H1 (cell line): ENCODE measurements around the gene ATP6V1F. TPM values are rescaled to one million over a fixed set of nuclear protein-coding genes. Genes with fewer than 3 reads are reported as not detected.

ENCODE experiments used
- CTCF ChIA-PET: fragments of 300-600 bp; sonication (Branson Sonifier 250); formaldehyde crosslinking; loops from one replicate; lab custom pipeline; 2021; ENCODE audit not compliant: partially characterized antibody; lab: Charles Lee
- POLR2A ChIA-PET: fragments of 300-600 bp; sonication (Branson Sonifier 250); formaldehyde crosslinking; loops from one replicate; lab custom pipeline; 2021; ENCODE audit warnings: inconsistent platforms; ENCODE audit not compliant: partially characterized antibody; lab: Charles Lee
- DNase-seq, 2 experiments: peaks; one replicate each; pipeline versions ENCODE4 v3.0.0 to v3.0.0-alpha.2; 2010 to 2022; ENCODE audit warnings: low spot score in 2 of 2, low read depth in 1 of 2, mixed read lengths in 1 of 2
- FAIRE-seq: peaks from 2 replicates; lab custom pipeline; 2011; peaks lifted over from hg19 to GRCh38; lab: Jason Lieb, UNC
- H2AFZ ChIP-seq: 2 replicates; pipeline ENCODE4 v1.8.1; 2012; ENCODE audit warnings: low read length, inconsistent platforms
- H2AK5ac ChIP-seq: 2 replicates; pipeline ENCODE4 v1.6.1; 2013; ENCODE audit warnings: low read depth, low read length
- H2BK120ac ChIP-seq: replicated peaks from 2 replicates; pipeline ENCODE3; 2013; ENCODE audit warnings: low read depth, low read length, inconsistent platforms
- H2BK12ac ChIP-seq: 2 replicates; pipeline ENCODE4 v1.6.1; 2013; ENCODE audit warnings: low read depth, low read length
- H2BK15ac ChIP-seq: 2 replicates; pipeline ENCODE4 v1.6.1; 2013; ENCODE audit warnings: low read length
- H2BK20ac ChIP-seq: 2 replicates; pipeline ENCODE4 v1.6.1; 2013; ENCODE audit warnings: low read length
- H2BK5ac ChIP-seq: 2 replicates; pipeline ENCODE4 v1.6.1; 2013; ENCODE audit warnings: low read depth, low read length
- H3K14ac ChIP-seq: 2 replicates; pipeline ENCODE4 v1.6.1; 2013; ENCODE audit warnings: inconsistent platforms; ENCODE audit not compliant: insufficient read length
- H3K18ac ChIP-seq: 2 replicates; pipeline ENCODE4 v1.6.1; 2013; ENCODE audit warnings: low read length; ENCODE audit errors: extremely low read depth
- H3K23ac ChIP-seq: 2 replicates; pipeline ENCODE4 v1.6.1; 2013; ENCODE audit warnings: inconsistent platforms; ENCODE audit not compliant: insufficient read length
- H3K23me2 ChIP-seq: 2 replicates; pipeline ENCODE4 v1.6.1; 2013; ENCODE audit warnings: low read depth, low read length
- H3K27ac ChIP-seq: 2 replicates; pipeline ENCODE4 v1.6.1; 2011; ENCODE audit warnings: low read depth, low read length, inconsistent platforms
- H3K27me3 ChIP-seq, 4 experiments: replicated peaks in 1 of 4; 1 replicate in 1 of 4; 2 replicates in 3 of 4; pipeline versions ENCODE4 v1.6.1 to v1.8.1; 2011 to 2013; ENCODE audit warnings: low read length in 3 of 4, mild to moderate bottlenecking in 3 of 4, inconsistent platforms in 2 of 4, mixed read lengths in 2 of 4, moderate library complexity in 1 of 4; ENCODE audit not compliant: control insufficient read depth in 3 of 4, insufficient read depth in 3 of 4; ENCODE audit errors: extremely low read depth in 1 of 4
- H3K36me3 ChIP-seq, 4 experiments: 2 replicates each; pipeline versions ENCODE4 v1.6.1 to v1.8.1; 2011 to 2013; ENCODE audit warnings: mild to moderate bottlenecking in 4 of 4, low read length in 3 of 4, moderate library complexity in 2 of 4, control low read depth in 1 of 4, inconsistent platforms in 1 of 4; ENCODE audit not compliant: insufficient read depth in 4 of 4, control insufficient read depth in 2 of 4
- H3K4ac ChIP-seq: replicated peaks from 2 replicates; pipeline ENCODE3; 2013; ENCODE audit warnings: low read length, low read depth, mixed read lengths, inconsistent platforms; ENCODE audit not compliant: insufficient read length
- H3K4me1 ChIP-seq, 4 experiments: replicated peaks in 1 of 4; 1 replicate in 1 of 4; 2 replicates in 3 of 4; pipeline versions ENCODE4 v1.6.1 to v1.8.1; 2011 to 2013; ENCODE audit warnings: low read length in 3 of 4, inconsistent platforms in 2 of 4, mixed read lengths in 1 of 4; ENCODE audit not compliant: insufficient read depth in 4 of 4, control insufficient read depth in 3 of 4
- H3K4me2 ChIP-seq, 2 experiments: 2 replicates each; pipeline versions ENCODE4 v1.6.1 to v1.8.1; 2011 to 2013; ENCODE audit warnings: low read depth in 2 of 2, low read length in 2 of 2, control low read depth in 1 of 2, inconsistent platforms in 1 of 2, mild to moderate bottlenecking in 1 of 2; ENCODE audit not compliant: insufficient read depth in 1 of 2
- H3K4me3 ChIP-seq, 4 experiments: fragments of 200-600, 300-600 bp in 1 of 4; sonication (generic), shearing (Covaris generic), sonication (Bioruptor Twin) in 1 of 4; 2 replicates each; pipeline versions ENCODE4 v1.5.1 to v1.8.1; 2011 to 2016; ENCODE audit warnings: low read length in 4 of 4, low read depth in 3 of 4, control low read depth in 2 of 4, inconsistent platforms in 2 of 4, mild to moderate bottlenecking in 2 of 4, mixed read lengths in 1 of 4, moderate library complexity in 1 of 4; ENCODE audit not compliant: insufficient read depth in 2 of 4; ENCODE audit errors: extremely low read depth in 1 of 4
- H3K56ac ChIP-seq: replicated peaks from 2 replicates; pipeline ENCODE3; 2013; ENCODE audit warnings: low read depth, mild to moderate bottlenecking, mixed read lengths, low read length, inconsistent platforms; ENCODE audit not compliant: insufficient read length
- H3K79me1 ChIP-seq: 2 replicates; pipeline ENCODE4 v1.6.1; 2013; ENCODE audit warnings: low read depth, low read length, control low read depth
- H3K79me2 ChIP-seq, 2 experiments: 2 replicates each; pipeline versions ENCODE4 v1.6.1 to v1.8.1; 2012 to 2013; ENCODE audit warnings: low read length in 2 of 2, mild to moderate bottlenecking in 2 of 2, inconsistent platforms in 1 of 2; ENCODE audit not compliant: insufficient read depth in 2 of 2, control insufficient read depth in 1 of 2
- H3K9ac ChIP-seq, 4 experiments: replicated peaks in 1 of 4; 1 replicate in 1 of 4; 2 replicates in 3 of 4; pipeline versions ENCODE4 v1.6.1 to v1.8.1; 2011 to 2013; ENCODE audit warnings: low read depth in 3 of 4, low read length in 3 of 4, control low read depth in 2 of 4, mild to moderate bottlenecking in 2 of 4, moderate library complexity in 2 of 4, inconsistent platforms in 1 of 4; ENCODE audit errors: extremely low read depth in 1 of 4
- H3K9me3 ChIP-seq, 2 experiments: 2 replicates each; pipeline versions ENCODE4 v1.6.1 to v1.8.1; 2012 to 2013; ENCODE audit warnings: mild to moderate bottlenecking in 2 of 2, moderate library complexity in 2 of 2, control low read depth in 1 of 2, inconsistent platforms in 1 of 2, low read depth in 1 of 2, low read length in 1 of 2, mixed read lengths in 1 of 2; ENCODE audit not compliant: insufficient read depth in 2 of 2
- H4K20me1 ChIP-seq, 2 experiments: replicated peaks in 1 of 2; 2 replicates each; pipeline versions ENCODE3 to v1.8.1; 2011 to 2013; ENCODE audit warnings: inconsistent platforms in 2 of 2, low read length in 2 of 2, mild to moderate bottlenecking in 1 of 2; ENCODE audit not compliant: insufficient read depth in 2 of 2, control insufficient read depth in 1 of 2
- H4K5ac ChIP-seq: 2 replicates; pipeline ENCODE4 v1.6.1; 2013; ENCODE audit warnings: low read length, low read depth, mixed read lengths, inconsistent platforms; ENCODE audit not compliant: insufficient read length
- H4K8ac ChIP-seq: 2 replicates; pipeline ENCODE4 v1.8.0; 2013; ENCODE audit warnings: mild to moderate bottlenecking, moderate library complexity, low read length, inconsistent platforms; ENCODE audit not compliant: insufficient read depth; ENCODE audit errors: extremely low read depth
- H4K91ac ChIP-seq: replicated peaks from 2 replicates; pipeline ENCODE3; 2013; ENCODE audit warnings: low read length, mixed read lengths, inconsistent platforms; ENCODE audit not compliant: insufficient read length
- ASH2L ChIP-seq: fragments of 200-600, 300-600 bp; sonication (generic); IDR thresholded peaks from one replicate; pipeline ENCODE4 v1.7.1; 2017; ENCODE audit warnings: low read length
- ATF2 ChIP-seq: IDR thresholded peaks from 2 replicates; pipeline ENCODE4 v1.6.1; 2012; ENCODE audit warnings: low read length, inconsistent platforms
- CEBPB ChIP-seq: IDR thresholded peaks from 2 replicates; pipeline ENCODE4 v1.6.1; 2012; ENCODE audit warnings: low read depth, low read length
- CHD1 ChIP-seq: IDR thresholded peaks from 2 replicates; pipeline ENCODE4 v1.6.1; 2012; ENCODE audit warnings: low read depth, low read length, improper control_type of control experiment
- EP300 ChIP-seq, 2 experiments: IDR thresholded peaks; 1 replicate in 1 of 2; 2 replicates in 1 of 2; pipeline ENCODE4 v1.6.1; 2011 to 2012; ENCODE audit warnings: low read depth in 2 of 2, low read length in 2 of 2, mild to moderate bottlenecking in 2 of 2, borderline replicate concordance in 1 of 2, inconsistent platforms in 1 of 2, moderate library complexity in 1 of 2
- POLR2A ChIP-seq, 2 experiments: IDR thresholded peaks; 1 replicate in 1 of 2; 2 replicates in 1 of 2; pipeline ENCODE4 v1.6.1; 2011; ENCODE audit warnings: low read depth in 2 of 2, low read length in 2 of 2, mild to moderate bottlenecking in 2 of 2; ENCODE audit errors: control extremely low read depth in 1 of 2
- RAD21 ChIP-seq, 2 experiments: IDR thresholded peaks in 1 of 2; conservative IDR thresholded peaks in 1 of 2; 2 replicates each; pipeline ENCODE4 v1.6.1; 2011; ENCODE audit warnings: low read depth in 2 of 2, low read length in 2 of 2, improper control_type of control experiment in 1 of 2, inconsistent platforms in 1 of 2, mild to moderate bottlenecking in 1 of 2, moderate library complexity in 1 of 2
- SAP30 ChIP-seq: fragments of 300-600 bp; sonication (generic); IDR thresholded peaks from 2 replicates; pipeline ENCODE4 v1.7.1; 2012; ENCODE audit warnings: low read length, moderate library complexity, mild to moderate bottlenecking, inconsistent platforms; ENCODE audit not compliant: insufficient read depth, insufficient replicate concordance
- SIRT6 ChIP-seq: IDR thresholded peaks from one replicate; pipeline ENCODE4 v1.7.1; 2012; ENCODE audit warnings: low read length, inconsistent platforms
- SP1 ChIP-seq: IDR thresholded peaks from 2 replicates; pipeline ENCODE4 v1.6.1; 2011; ENCODE audit warnings: low read depth, low read length
- WGBS, 2 experiments: shearing (Covaris generic) in 1 of 2; methylation state at CpG; one replicate each; pipeline versions ENCODE4 v1.1.6 to v1.1.7; 2013 to 2015; ENCODE audit warnings: low lambda C conversion rate in 2 of 2, mixed read lengths in 2 of 2, inconsistent platforms in 1 of 2, low coverage in 1 of 2, missing lambda C conversion rate in 1 of 2; ENCODE audit not compliant: insufficient replicate concordance in 2 of 2, insufficient coverage in 1 of 2, insufficient read length in 1 of 2; ENCODE audit errors: extremely low coverage in 1 of 2, missing lambda C conversion rate in 1 of 2; 5-methylcytosine and 5-hydroxymethylcytosine counted together
- polyA plus RNA-seq, 7 experiments: library from polyadenylated mRNA; depleted of rRNA in 3 of 7; stranded (reverse) in 5 of 7; unstranded in 2 of 7; fragments of >200 nt in 5 of 7; fragments of 200-250 nt in 2 of 7; gene quantifications; 1 replicate in 5 of 7; 2 replicates in 1 of 7; 4 replicates in 1 of 7; pipeline versions ENCODE4 v1.2.1 to v1.2.3, GENCODE V29; 2011 to 2013; ENCODE audit warnings: missing spikeins in 2 of 7, mixed read lengths in 2 of 7
- total RNA-seq: library from RNA; stranded (reverse); fragmentation: NEBNext Ultra II Directional; extraction: Animal tissue kit (Norgen Biotek cat#: 25700); gene quantifications from 2 replicates; pipeline ENCODE4 v1.2.1, GENCODE V29; 2021
- TF ChIP-seq, protein P1 (sequence below): IDR thresholded peaks from 2 replicates; pipeline ENCODE4 v1.6.1; 2011; ENCODE audit warnings: low read length, improper control_type of control experiment

Gene ATP6V1F
- total and polyA plus RNA-seq, 2 of the 8 experiments (the other 6 are each of a cell fraction or from before 2014, with no cell fraction given): 104 to 318 TPM

DNA sequence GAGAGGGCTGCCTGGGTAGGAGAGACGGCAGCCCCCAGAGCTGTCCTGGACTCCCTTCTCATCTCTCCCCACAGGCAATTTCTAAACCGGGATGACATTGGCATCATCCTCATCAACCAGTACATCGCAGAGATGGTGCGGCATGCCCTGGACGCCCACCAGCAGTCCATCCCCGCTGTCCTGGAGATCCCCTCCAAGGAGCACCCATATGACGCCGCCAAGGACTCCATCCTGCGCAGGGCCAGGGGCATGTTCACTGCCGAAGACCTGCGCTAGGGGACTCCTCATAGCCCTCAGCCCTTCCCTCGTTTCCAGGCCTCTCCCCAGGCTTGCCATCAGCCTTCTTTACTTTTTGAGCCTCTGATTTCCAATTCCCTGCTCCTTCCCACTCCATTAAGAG, 2.6 kb downstream of the ATP6V1F start:
- Histone ChIP-seq H3K23me2 (peaks cover 18% of the 10 kb centered on the region), H2AK5ac (no peak overlapping the region), H3K18ac (no peak overlapping the region), H2BK120ac (no peak overlapping the region), H3K9ac (no peak overlapping the region), H4K91ac (no peak overlapping the region), H4K20me1 (peaks cover 3 to 20% of the 10 kb centered on the region in 2 experiments), H3K23ac (no peak overlapping the region), H3K4me3 (no peak overlapping the region), H2AFZ (no peak overlapping the region), H2BK20ac (no peak overlapping the region), H4K8ac (no peak overlapping the region), H3K56ac (no peak overlapping the region), H3K79me2 (no peaks in the 10 kb centered on the region), H3K79me1 (no peaks in the 10 kb centered on the region), H2BK5ac (no peak overlapping the region), H3K36me3 (no peaks in the 10 kb centered on the region), H3K4me1 (peaks cover 0 to 25% (median 13%) of the 10 kb centered on the region in 4 experiments; a peak in 6 of 7 replicates), H3K14ac (no peak overlapping the region), H3K4ac (no peak overlapping the region), H3K9me3 (no peaks in the 10 kb centered on the region), H3K27ac (no peak overlapping the region), H2BK12ac (no peak overlapping the region), H2BK15ac (no peak overlapping the region), H4K5ac (no peak overlapping the region), H3K27me3 (peaks cover 3 to 27% (median 23%) of the 10 kb centered on the region in 4 experiments), H3K4me2 (no peak overlapping the region)
- CTCF ChIA-PET: interaction anchor here (2.0 to 10.2 kb wide), 5 partner anchors 8 to 82 kb away, joined by 5 to 189 read pairs (median 68); no protein-coding TSS in a partner anchor
- no peak for TF ChIP-seq POLR2A (IDR thresholded peaks at IDR 0.05; ENCODE audit: control extremely low read depth in 1 of 2, low read depth in 2 of 2, low read length in 2 of 2)
- TF ChIP-seq CEBPB: no peak
- no peak for TF ChIP-seq ASH2L
- no peak for TF ChIP-seq SIRT6
- TF ChIP-seq SP1: no peak
- TF ChIP-seq SAP30: no peak
- TF ChIP-seq ATF2: no peak
- TF ChIP-seq, protein P1, sequence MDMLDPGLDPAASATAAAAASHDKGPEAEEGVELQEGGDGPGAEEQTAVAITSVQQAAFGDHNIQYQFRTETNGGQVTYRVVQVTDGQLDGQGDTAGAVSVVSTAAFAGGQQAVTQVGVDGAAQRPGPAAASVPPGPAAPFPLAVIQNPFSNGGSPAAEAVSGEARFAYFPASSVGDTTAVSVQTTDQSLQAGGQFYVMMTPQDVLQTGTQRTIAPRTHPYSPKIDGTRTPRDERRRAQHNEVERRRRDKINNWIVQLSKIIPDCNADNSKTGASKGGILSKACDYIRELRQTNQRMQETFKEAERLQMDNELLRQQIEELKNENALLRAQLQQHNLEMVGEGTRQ: no peak
- TF ChIP-seq CHD1: no peak
- TF ChIP-seq EP300 (IDR thresholded peaks at IDR 0.05; ENCODE audit: borderline replicate concordance in 1 of 2, low read depth in 2 of 2, low read length in 2 of 2): no peak
- TF ChIP-seq RAD21 (IDR thresholded peaks at IDR 0.05 in 1 of 2, conservative IDR thresholded peaks at IDR 0.05 in 1 of 2; ENCODE audit: low read depth in 2 of 2, low read length in 2 of 2): no peak
- no peak for FAIRE-seq
- WGBS, 2 experiments: 91% methylated on average over 12 of the region's 12 CpGs; no CpG with 5 or more reads in 1 of the 2 experiments
- POLR2A ChIA-PET: no interaction called here
- no peak for DNase-seq
